Measurements from ENCODE around the gene HAUS6.
"Not testable (repeated sequence)": the region's sequence is repeated elsewhere in the genome, so short reads cannot be mapped to it uniquely, and the experiment has no call there.

The HAUS6 gene

GRCh38 chr9:19116107-19116790, 13.5 kb upstream of the HAUS6 start:
- peak; percentile 79 for DNase-seq (ENCODE audit: low read depth)

DNA sequence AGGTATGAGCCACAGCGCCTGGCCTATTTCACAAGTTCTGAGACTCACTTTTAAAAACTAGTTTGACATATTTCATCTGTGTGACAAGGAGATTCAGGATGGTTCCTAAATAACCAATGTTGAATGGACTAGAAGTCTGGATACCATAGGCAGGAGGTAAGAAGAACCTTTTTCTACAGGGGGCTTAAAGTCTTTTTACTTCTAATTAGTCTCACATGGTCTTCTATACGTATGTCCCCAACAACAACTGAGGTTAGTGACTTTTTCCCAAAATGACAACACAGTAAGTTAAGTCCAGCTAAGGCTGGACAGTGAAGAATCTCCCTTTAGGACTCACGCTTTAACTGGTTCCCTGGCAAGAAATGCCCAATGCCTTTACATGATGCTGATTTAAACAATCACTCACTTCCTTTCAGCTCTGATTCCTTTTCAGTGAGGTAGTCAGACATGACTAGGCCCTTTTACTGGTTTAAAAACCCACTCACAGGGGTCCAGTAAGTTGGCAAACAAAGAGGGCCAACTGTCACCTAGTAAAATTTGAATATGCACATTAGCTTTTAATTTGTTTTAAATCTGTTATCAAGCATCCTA, 12.1 kb upstream of the HAUS6 start:
- peak; percentile 15 for DNase-seq (ENCODE audit: low read depth)

GRCh38 chr9:19113964-19114679, 11.4 kb upstream of the HAUS6 start:
- DNase-seq (ENCODE audit: low read depth): peak; percentile 49

DNA sequence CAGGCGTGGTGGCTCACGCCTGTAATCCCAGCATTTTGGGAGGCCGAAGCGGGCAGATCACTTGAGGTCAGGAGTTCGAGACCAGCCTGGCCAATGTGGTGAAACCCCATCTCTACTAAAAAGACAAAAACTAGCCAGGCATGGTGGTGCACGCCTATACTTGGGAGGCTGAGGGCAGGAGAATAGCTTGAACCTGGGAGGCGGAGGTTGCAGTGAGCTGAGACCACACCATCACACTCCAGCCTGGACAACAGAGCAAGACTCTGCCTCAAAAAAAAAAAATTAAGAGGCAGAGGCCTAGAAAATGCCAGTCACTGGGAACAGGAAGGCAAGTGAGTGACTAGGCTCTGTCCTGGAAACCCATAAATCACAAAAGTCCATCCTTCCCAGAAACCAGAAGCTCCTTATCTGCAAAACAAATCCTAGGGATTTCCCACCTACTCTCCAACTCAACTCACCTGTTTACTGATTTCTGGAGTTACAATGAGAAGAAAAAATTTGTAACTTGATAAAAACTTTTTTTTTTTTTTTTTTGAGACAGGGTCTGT, 10.4 kb upstream of the HAUS6 start:
- peak; percentile 16 for DNase-seq (ENCODE audit: low read depth)

DNA sequence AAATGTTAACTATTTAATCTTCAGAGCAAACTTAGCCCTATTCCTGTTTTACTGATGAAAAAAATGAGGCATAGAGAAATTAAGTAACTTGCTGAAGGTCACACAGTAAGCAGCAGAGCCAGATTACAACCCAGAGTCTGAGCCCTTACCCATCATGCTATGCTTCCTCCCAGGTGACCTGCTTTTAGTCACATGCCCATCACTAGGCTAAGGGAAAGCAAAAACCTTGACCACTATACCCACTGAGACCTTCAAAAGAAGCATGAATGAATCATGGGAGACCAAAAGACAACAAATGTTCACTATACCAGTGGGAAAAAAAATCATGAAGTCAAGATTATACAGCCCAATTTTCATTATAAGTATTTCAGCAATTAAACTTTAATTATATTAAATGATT, 5.3 kb upstream of the HAUS6 start:
- peak; percentile 36 for DNase-seq (ENCODE audit: low read depth)

DNA sequence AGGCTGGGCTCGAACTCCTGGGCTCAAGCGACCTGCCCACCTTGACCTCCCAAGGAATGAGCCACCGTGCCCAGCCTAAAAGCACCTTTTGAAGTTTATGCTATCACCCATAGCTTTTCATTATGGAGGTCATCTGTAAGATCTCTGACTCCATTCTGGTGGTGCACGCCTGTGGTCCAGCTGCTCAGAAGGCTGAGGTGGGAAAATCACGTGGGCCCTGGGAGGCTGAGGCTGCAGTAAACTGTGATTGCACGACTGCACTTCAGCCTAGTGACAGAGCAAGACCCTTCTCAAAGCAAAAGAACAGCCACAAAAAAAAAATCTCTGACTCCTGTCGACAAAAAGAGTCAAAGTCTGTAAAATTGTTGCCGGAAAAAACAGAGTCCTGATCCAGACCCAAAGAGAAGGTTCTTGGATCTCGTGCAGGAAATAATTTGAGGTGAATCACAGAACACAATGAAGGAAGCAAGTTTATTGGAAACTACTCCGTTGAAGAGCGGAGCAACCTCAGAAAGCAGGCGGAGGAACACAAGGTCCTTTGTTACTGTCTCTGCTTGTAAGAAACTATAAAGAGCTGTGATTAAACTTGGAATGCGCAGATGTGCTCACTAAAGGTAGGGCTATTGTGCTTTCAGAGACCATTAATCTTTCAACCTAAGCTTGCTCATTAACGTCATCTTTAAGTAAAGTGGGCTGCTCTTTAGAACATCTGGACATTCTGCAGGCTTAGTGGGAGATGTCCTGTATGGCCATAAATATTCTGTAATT, 2.0 kb upstream of the HAUS6 start:
- no peak for DNase-seq (ENCODE audit: low read depth)

GRCh38 chr9:19102181-19102630, 498 bp downstream of the HAUS6 start:
- DNase-seq (ENCODE audit: low read depth): peak; percentile 17

- no peak for DNase-seq (ENCODE audit: low read depth)
Measured at GRCh38 chr9:19101203-19101602, 1.5 kb downstream of the HAUS6 start.

DNA sequence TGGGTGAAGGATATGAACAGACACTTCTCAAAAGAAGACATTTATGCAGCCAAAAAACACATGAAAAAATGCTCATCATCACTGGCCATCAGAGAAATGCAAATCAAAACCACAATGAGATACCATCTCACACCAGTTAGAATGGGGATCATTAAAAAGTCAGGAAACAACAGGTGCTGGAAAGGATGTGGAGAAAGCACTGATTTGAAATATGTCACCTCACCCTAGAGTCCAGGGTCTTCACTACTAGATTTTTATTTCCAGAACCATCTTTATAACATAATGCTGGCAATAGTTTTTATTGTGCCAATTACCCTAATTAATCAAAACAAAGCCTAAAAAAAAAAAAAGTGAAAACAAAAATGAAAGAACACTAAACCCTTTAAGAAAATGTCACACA, 5.3 kb downstream of the HAUS6 start:
- DNase-seq (ENCODE audit: low read depth): not testable (repeated sequence)

- DNase-seq (ENCODE audit: low read depth): peak; percentile 75
Measured at GRCh38 chr9:19087106-19088000, 15.4 kb downstream of the HAUS6 start.

DNA sequence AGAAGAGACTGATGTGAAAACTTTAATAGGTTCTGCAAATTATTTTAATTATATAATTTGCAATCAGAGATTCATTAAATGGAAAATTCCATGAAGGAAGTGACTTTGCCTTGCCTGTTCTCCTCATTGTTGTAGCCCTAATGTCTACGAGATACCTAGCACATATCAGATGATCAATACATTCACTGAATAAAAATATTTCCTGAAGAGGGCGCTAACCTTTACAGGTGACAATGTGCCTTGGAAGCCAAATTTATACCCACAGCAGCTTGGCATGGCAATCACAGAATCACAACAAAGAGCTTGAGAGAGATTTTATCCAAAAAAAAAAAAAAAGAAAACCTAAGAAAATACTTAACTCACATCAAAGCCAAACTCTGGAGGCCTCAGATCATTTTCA, 17.4 kb downstream of the HAUS6 start:
- no peak for DNase-seq (ENCODE audit: low read depth)

- DNase-seq (ENCODE audit: low read depth): peak; percentile 22
Measured at GRCh38 chr9:19074836-19075235, 27.9 kb downstream of the HAUS6 start.

DNA sequence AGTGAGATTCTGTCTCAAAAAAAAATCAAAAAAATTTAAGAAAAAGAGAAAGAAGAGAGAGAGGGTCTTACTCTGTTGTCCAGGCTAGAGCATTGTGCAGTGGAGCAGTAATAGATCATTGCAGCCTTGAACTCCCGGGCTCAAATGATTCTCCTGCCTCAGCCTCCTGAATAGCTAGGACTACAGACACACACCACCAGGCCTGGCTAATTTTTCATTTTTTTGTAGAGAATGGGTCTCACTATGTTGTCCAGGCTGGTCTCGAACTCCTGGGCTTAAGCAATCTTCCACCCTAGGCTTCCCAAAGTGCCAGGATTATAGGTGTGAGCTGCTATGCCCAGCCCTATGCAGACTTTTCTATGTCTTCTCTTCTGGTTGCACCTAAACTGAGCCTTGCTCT, 28.5 kb downstream of the HAUS6 start:
- no peak for DNase-seq (ENCODE audit: low read depth)

GRCh38 chr9:19057033-19057432, 45.7 kb downstream of the HAUS6 start:
- DNase-seq (ENCODE audit: low read depth): no peak

- DNase-seq (ENCODE audit: low read depth): peak; percentile 13
Measured at GRCh38 chr9:19050637-19051591, 51.8 kb downstream of the HAUS6 start.

- DNase-seq (ENCODE audit: low read depth): peak; percentile 27
Measured at GRCh38 chr9:19049917-19050636, 52.6 kb downstream of the HAUS6 start.

DNA sequence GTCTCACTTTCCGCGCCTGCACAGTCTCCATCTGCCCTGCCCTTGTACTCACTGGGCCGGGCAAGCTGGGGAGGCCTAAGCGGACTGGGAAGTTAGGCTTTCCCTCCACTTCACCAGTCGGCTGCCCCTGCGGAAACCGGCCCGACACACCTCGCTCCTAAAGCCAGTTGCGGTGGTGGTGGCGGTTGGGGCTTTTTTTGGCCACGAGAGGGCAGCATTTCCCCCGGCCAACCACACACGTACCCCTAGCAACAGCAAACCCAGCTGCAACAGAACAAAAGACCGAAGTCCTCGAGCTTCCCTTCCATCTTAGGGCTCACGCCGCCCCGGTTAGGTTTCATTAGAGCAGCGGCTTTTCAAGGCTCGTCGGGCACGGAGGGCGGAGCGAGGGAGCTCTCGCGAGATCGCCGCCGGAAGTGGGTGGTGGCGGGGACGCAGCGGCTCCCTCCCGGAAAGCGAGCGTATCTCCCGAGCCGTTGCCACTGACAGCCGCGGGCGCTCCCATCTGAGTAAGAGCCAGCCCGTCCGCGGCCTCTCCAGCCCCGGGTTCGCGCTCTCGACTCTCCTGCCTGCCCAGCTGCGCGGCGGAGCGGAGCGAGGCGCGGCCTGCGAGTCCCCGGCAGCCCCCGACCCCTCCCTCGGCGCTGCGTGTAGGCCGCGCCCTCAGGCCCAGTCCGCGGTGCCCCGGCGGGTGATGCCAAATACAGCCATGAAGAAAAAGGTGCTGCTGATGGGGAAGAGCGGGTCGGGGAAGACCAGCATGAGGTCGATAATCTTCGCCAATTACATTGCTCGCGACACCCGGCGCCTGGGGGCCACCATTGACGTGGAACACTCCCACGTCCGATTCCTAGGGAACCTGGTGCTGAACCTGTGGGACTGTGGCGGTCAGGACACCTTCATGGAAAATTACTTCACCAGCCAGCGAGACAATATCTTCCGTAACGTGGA, 53.5 kb downstream of the HAUS6 start, which contains the start of gene RRAGA:
TSS of gene RRAGA (plus strand) at position 462 of the 951 bp plus-strand sequence. CDS start at position 695, 233 bp downstream.
- peak; percentile 94 for DNase-seq (ENCODE audit: low read depth)

DNA sequence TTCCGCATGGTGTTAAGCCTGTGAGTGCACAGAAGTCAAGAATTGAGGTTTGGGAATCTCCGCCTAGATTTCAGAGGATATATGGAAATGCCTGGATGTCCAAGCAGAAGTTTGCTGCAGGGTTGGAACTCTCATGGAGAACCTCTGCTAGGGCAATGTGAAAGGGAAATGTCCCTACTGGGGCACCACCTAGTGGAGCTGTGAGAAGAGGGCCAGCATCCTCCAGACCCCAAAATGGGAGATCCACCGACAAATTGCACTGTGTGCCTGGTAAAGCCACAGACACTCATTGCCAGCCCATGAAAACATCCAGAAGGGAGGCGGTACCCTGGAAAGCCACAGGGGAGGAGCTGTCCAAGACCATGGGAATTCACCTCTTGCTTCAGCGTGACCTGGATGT, 66.1 kb downstream of the HAUS6 start:
- DNase-seq (ENCODE audit: low read depth): no peak

Data from amniotic epithelial cell (primary cell).